HG02840 (cell line): Measurements from ENCODE around the gene MBL2.

Experiments used
- ATAC-seq: cut with Tn5 transposase; IDR thresholded peaks from one replicate; pipeline ENCODE4 v1.9.1; 2021; ENCODE audit warnings: mild to moderate bottlenecking, moderate library complexity, moderate number of reproducible peaks; ENCODE audit not compliant: unreplicated experiment, low FRiP score

Gene MBL2

GRCh38 chr10:52774600-52775106 lies 2.1 kb upstream of the MBL2 start:
- ATAC-seq: no peak

- ATAC-seq: no peak
Observed at GRCh38 chr10:52774182-52774581, 1.6 kb upstream of the MBL2 start.

DNA sequence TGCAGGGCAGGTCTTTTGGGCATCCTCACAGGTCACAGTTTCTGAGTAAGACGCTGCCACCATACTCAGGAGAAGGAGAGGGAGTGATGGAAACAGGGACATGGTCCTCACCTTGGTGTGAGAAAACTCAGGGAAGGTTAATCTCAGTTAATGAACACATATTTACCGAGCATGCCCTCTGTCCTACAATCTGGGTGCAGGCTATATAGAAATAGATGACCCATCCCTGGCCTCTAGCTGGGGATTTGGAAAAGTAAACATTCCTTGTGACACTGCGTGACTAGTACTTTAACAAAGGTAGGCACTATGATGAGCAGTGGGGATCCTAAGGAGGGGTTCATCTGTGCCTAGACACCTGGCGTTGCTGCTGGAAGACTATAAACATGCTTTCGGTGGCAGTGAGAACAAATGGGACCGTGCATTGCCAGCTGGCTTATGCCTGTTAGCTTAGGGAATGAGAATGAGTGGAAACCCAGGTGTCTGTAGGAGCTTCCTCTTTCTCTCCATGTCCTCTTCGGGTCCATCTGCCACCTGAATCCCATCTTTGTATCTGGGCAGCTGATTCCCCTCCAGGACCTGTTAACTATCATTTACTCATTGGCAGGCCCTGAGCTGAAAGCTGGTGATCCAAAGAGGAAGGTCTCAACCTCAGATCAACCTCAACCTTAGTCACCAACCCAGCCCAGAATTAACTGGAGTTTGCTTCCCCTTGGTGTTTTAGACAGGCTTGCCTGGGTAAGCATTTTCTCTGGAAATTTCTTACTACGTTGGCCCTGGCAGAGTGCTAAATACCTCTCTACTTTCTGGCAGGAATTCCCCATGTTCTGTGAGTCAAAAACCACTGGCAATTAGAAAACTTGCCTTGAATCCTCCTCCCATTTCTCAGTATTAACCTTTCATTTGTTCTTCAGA lies 794 bp downstream of the MBL2 start:
- ATAC-seq: no peak

DNA sequence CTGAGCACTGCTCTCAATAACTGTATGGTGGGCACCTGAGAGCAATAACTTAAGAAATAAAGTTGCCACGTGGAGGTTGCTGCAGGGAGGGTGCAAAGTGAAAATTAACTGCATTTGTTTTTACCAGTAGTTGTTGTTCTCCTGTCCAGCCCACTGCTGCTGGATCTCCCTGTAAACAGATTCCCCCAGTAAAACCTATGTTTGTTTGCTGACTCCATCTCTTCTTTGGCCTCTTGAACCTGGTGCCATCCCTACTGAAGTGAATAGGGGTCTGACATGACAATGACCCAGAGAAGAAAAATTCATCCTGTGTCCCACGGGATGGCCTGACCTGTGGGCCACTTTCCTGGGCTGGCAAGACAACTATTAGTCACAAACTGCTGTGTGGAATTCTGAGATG lies 1.7 kb downstream of the MBL2 start:
- ATAC-seq: no peak

DNA sequence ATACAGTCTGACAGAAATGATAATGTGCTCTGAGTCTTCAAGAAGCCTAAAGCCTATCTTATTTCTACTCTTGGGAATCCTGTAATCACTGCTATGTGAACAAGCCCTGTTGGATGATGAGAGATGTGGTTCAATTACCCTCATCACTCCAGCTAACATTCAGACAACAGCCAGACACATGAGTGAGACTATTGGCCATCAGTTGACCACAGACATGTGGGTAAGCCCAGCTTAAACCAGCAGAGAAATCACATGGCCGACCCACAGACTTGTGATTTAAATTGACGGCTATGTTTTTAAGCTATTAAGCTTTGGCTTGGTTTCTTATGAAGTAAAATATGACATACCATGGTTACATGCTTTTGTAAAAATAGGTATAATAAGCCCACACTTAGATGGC lies 2.6 kb downstream of the MBL2 start:
- ATAC-seq: no peak

DNA sequence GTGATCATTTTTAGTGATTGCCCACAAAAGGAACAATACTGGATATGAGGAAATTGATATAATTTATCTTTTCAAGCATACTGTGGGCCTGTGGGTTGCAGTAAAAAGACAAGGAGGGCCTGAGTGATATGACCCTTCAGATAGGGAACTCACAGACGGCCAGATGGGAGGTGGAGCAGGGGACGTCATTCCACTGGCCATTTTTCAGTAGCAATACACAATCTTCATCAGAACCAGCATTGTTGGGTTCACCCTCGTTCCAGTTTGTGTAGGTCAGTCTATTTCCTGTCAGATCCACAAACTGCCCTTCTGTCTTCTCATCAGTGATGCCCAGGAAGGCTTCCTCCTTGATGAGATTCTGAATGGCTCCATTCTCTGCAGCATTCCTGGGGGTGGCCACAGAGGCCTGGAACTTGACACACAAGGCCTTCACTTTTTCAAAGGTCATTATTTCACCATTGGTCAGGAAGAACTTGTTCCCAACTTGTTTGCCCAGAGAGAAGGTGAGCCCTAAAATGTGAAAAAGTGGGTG lies 4.5 kb downstream of the MBL2 start:
- ATAC-seq: no peak

GRCh38 chr10:52762088-52762487 lies 10.5 kb downstream of the MBL2 start:
- no peak for ATAC-seq

- ATAC-seq: no peak
Observed at GRCh38 chr10:52759154-52759553, 13.4 kb downstream of the MBL2 start.

- no peak for ATAC-seq
Observed at GRCh38 chr10:52758406-52758805, 14.2 kb downstream of the MBL2 start.

DNA sequence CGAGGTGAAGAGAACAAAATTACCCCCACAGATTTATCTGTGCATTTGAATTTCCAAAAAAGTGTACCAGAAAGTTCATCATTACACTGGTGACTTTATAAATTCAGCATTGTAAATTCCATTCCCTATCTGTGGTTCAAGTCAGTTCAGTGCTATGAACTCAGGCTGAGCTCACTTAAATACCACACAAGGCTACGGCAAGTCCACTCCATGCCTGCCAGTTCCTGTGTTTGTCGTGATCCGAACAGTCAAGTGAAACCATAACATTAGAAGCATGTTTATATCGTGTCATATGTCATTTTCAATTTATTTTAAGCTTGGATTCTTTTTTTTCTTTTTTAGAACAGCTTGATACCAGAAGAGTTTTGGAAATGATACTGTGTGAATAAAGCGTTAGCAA lies 14.8 kb downstream of the MBL2 start:
- no peak for ATAC-seq

- no peak for ATAC-seq
Observed at GRCh38 chr10:52756966-52757365, 15.6 kb downstream of the MBL2 start.

DNA sequence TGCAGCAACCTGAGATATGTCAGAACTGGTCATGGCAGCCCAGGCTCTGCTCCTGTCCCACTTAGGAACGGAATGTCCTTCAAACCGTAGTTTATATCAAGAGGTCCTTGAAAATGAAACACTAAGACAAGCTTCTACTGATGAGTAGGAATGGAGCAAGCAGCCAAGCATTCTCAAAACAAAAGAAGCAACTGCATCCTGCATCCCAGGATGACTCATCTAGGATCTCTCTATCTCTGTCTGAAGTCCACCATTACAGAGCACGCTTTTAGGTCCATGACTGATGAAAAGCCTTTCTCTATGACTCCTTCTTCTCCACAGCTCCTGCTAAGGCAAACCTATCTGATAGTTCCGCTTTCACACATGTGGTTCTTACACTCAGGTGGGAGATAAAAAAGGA lies 16.3 kb downstream of the MBL2 start:
- ATAC-seq: no peak

GRCh38 chr10:52755297-52756062 lies 17.1 kb downstream of the MBL2 start:
- no peak for ATAC-seq

DNA sequence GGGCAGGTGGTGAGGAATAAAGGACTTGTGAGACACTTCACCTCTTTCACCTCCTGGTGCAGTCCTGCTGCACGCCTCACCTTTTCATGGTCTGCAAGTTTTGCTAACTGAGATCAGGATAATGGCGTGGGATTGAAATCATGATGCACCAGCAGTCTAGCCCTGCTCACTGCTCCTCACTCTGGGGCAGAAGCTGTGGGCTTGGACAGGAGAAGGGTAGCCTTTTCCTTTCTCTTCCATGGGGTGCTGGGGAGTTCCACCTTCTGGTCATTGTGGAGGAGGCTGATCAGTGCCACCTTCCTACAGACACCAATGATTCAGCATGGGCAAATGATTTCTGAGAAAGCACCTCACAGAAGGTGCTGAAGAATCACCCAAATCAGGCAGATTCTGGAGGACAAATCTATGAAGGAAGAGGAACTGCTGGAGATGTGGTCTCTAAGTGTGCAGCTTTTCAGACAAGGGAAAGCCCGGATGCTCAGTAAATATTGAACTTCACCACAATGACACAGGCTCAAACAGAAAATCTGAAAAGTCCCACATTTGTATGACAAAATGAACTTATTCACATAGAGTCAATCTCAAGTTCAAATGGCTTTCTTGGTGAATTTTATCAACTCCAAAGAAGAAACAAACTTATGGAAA lies 19.7 kb downstream of the MBL2 start:
- ATAC-seq: no peak

GRCh38 chr10:52752261-52752660 lies 20.3 kb downstream of the MBL2 start:
- no peak for ATAC-seq

- no peak for ATAC-seq
Observed at GRCh38 chr10:52751337-52751736, 21.2 kb downstream of the MBL2 start.

DNA sequence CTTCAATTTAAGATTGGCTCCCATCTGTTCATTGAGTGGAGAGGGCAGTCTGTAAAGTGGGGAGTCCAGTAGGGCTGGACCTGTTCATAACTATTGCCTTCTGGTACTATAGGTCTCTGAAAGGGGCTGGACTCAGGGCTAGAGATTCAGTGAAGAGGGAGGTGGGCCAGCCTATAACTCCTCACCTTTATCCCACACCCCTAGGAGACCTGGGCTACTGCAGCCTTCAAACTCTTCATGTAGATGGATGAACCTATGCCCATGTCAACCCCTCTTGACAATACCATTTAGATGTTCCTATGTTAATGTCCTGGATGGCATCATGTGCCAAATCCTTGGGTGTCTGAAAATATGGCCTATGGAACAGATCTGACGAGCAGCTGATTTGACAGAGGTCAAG lies 22.0 kb downstream of the MBL2 start:
- ATAC-seq: no peak

DNA sequence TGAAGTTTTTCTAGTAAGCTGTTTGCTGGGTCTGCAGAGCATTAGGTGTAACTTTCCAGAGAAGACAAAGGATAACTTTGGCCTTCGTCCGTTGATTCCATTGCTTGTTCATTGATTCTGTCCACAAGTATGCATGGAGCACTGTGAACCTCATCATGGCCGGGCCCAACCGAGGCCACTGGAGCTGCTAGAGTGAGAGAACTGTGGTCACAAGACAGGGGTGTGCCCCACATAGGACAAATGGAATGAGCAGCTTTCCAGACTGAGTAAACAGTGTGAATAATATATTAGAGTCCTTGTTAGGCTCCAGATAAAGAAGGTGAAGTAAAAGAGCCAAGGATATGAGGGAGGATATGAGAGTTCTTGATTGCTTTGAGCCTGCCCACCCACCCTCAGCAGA lies 24.9 kb downstream of the MBL2 start:
- no peak for ATAC-seq

DNA sequence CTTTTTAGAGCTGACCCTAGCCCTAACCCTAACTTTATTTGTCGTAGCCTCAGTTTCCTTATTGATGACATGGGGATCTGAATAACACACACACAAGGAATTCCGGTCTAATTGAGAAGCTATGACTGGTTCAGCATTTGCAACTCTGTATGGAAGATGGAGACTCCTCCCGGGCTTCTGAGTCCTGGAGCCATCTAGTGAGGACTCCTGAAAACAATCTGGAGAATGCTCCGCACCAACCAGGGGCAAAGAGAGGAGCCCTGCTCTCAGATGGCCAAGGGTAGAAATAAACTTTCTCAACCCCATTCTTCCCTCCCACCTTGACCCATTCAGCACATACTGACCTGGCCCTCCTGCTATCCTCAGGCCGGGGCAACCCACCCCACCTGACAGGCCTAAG lies 26.4 kb downstream of the MBL2 start:
- no peak for ATAC-seq

- no peak for ATAC-seq
Observed at GRCh38 chr10:52744057-52744805, 28.4 kb downstream of the MBL2 start.
